Right atrium auricular region (tissue), 2 donors: ENCODE data around the gene NOD2. TPM values are rescaled to one million over a fixed set of nuclear protein-coding genes. Genes with fewer than 3 reads are reported as not detected.

Experiments used
- DNase-seq: peaks from one replicate; pipeline ENCODE4 v3.0.0-alpha.2; 2019; ENCODE audit warnings: low spot score
- H3K27ac ChIP-seq, 2 donors: fragments of 200-600 bp; sonication (generic); 1 replicate in 1 of 2; 2 replicates in 1 of 2; pipeline ENCODE4 v1.5.1; 2016 to 2019
- H3K27me3 ChIP-seq, 2 donors: fragments of 200-600 bp; sonication (generic); one replicate each; pipeline versions ENCODE4 v1.5.1 to v1.6.0; 2017 to 2019
- H3K36me3 ChIP-seq: fragments of 200-600 bp; sonication (generic); one replicate; pipeline ENCODE4 v1.5.1; 2016
- H3K4me1 ChIP-seq, 2 donors: fragments of 200-600 bp; sonication (generic); one replicate each; pipeline versions ENCODE4 v1.5.1 to v1.6.0; 2017 to 2019
- H3K4me3 ChIP-seq, 2 donors: fragments of 200-600 bp; sonication (generic); 1 replicate in 1 of 2; 2 replicates in 1 of 2; pipeline ENCODE4 v1.5.1; 2017 to 2019; ENCODE audit warnings: mild to moderate bottlenecking in 1 of 2, moderate library complexity in 1 of 2
- H3K9me3 ChIP-seq, 2 donors: fragments of 200-600 bp; sonication (generic); one replicate each; pipeline ENCODE4 v1.5.1; 2019
- total RNA-seq, 2 donors: library from RNA; depleted of rRNA; stranded (reverse); fragments of >200 nt; gene quantifications; one replicate each; pipeline ENCODE4 v1.1.0, GENCODE V29; 2016
- TF ChIP-seq, protein P1 (sequence below), 2 donors: fragments of 200-600 bp; sonication (generic); IDR thresholded peaks; one replicate each; pipeline ENCODE4 v1.5.1; 2019; ENCODE audit warnings: antibody characterized with exemption in 2 of 2

Gene NOD2
- total RNA-seq, 2 donors from 2014 or later, result 0.44 to 1.6 TPM

GRCh38 chr16:50651835-50652438, 41.5 kb upstream of the NOD2 start:
- Histone ChIP-seq H3K36me3 (no peaks in the 10 kb centered on the region), H3K27me3 (no peaks in the 10 kb centered on the region), H3K27ac (no peak overlapping the region), H3K4me1 (no peaks in the 10 kb centered on the region), H3K4me3 (no peak overlapping the region), H3K9me3 (no peaks in the 10 kb centered on the region)
- TF ChIP-seq, protein P1, sequence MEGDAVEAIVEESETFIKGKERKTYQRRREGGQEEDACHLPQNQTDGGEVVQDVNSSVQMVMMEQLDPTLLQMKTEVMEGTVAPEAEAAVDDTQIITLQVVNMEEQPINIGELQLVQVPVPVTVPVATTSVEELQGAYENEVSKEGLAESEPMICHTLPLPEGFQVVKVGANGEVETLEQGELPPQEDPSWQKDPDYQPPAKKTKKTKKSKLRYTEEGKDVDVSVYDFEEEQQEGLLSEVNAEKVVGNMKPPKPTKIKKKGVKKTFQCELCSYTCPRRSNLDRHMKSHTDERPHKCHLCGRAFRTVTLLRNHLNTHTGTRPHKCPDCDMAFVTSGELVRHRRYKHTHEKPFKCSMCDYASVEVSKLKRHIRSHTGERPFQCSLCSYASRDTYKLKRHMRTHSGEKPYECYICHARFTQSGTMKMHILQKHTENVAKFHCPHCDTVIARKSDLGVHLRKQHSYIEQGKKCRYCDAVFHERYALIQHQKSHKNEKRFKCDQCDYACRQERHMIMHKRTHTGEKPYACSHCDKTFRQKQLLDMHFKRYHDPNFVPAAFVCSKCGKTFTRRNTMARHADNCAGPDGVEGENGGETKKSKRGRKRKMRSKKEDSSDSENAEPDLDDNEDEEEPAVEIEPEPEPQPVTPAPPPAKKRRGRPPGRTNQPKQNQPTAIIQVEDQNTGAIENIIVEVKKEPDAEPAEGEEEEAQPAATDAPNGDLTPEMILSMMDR (IDR thresholded peaks at IDR 0.05), result no peak
- DNase-seq, result no peak

DNA sequence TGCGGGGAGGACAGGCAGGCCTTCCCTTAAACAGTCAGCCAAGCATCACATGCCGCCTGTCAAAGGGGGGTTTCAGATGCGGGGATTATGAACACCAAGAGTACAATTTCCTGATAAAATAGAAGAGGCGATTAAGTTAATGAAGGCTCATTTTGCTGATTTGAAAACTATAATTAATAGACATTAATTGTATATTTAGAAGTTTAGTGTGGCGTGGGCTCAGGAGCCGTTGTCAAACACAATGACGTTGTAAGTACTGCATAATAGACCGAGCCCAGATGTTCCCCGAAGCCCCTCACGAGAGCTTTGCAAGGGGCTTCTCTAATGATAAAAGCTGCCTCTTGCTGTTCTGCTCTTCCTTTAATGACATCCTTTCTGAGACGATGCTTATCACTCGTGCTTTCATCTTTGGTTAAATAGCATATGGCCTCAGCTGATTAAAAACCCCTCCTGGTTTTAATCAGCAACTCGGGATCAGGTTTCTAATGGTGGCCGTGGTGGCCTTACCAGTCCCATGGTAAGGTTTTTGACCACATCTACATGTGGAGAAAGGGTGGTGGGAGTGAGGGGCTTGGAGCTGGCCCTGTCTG, 40.5 kb upstream of the NOD2 start:
- Histone ChIP-seq H3K9me3 (no peaks in the 10 kb centered on the region), H3K4me1 (no peaks in the 10 kb centered on the region), H3K27ac (no peak overlapping the region), H3K36me3 (no peaks in the 10 kb centered on the region), H3K4me3 (no peak overlapping the region), H3K27me3 (no peaks in the 10 kb centered on the region)
- TF ChIP-seq, protein P1 (IDR thresholded peaks at IDR 0.05), result no peak
- no peak for DNase-seq

DNA sequence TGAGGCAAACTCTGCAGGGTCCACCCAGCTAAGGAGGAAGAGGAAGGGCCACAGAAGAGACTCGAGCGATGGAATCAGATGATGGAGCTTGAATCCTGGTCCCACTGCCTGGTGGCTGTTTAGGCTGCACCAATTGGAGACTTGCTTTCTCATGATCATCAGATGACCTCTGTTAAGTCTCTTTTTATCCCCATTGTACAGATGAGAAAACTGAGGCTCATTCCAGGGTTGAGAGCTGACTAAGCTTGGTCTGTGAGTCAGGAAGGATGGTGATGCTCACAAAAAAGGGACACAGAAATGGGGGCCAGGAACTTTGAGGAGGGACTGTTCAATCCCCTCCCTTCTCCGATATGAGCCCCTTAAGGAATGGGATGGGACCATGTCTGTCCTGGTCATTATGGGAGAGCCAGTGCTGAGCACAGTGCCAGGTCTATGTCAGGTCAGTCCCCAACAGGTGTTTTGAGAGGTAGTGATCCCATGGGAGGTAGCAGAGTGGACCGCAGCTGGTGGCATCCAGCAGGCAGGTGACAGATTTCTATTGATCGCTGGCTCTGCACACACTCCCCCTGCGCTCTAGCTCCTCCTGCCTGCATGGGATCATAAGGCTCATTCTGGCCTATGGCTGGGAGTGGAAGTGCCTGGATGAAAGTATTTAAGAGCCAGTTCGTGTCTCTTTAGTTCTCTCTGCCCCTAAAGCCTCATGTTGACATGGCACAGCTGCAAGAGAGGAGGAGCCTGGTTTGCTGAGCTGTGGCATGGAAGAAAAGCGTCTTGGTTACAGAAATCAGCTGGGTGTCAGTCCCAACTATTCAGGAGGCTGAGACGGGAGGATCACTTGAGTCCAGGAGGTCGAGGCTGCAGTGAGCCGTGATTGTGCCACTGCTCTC, 39.5 kb upstream of the NOD2 start:
- no peaks in the 10 kb centered on the region for H3K9me3 ChIP-seq
- no peak overlapping the region for H3K4me3 ChIP-seq
- no peaks in the 10 kb centered on the region for H3K36me3 ChIP-seq
- H3K4me1 ChIP-seq, result no peaks in the 10 kb centered on the region
- no peak overlapping the region for H3K27ac ChIP-seq
- TF ChIP-seq, protein P1 (IDR thresholded peaks at IDR 0.05), result no peak
- H3K27me3 ChIP-seq, result no peaks in the 10 kb centered on the region
- no peak for DNase-seq

- Histone ChIP-seq H3K4me3 (no peak overlapping the region), H3K4me1 (no peaks in the 10 kb centered on the region), H3K36me3 (no peaks in the 10 kb centered on the region), H3K27ac (no peak overlapping the region), H3K27me3 (no peaks in the 10 kb centered on the region), H3K9me3 (no peaks in the 10 kb centered on the region)
- TF ChIP-seq, protein P1 (IDR thresholded peaks at IDR 0.05), result no peak
- DNase-seq, result no peak
Observed at GRCh38 chr16:50655558-50656055, 37.8 kb upstream of the NOD2 start.

DNA sequence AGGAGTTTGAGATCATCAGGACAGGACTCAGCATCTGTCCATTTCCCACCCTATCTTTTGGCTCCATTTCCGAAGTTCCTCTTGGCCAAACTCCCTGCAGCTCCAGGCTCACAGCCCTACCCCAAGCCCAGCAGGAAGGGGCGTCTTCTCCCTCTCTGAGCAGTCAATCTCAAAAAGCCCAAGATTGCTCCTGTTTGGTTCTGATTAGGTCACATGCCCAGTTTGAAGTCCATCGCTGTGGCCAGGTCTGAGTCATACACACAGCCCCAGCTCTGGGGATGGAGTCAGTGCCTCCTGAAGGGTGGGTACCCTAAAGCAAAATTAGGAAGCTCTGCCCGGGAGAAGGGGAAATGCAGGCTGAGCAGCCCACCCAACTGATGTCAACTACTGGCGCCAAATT, 36.2 kb upstream of the NOD2 start:
- DNase-seq, result no peak
- no peak overlapping the region for H3K4me3 ChIP-seq
- no peaks in the 10 kb centered on the region for H3K9me3 ChIP-seq
- no peak overlapping the region for H3K27ac ChIP-seq
- no peaks in the 10 kb centered on the region for H3K36me3 ChIP-seq
- no peaks in the 10 kb centered on the region for H3K27me3 ChIP-seq
- TF ChIP-seq, protein P1 (IDR thresholded peaks at IDR 0.05), result no peak
- H3K4me1 ChIP-seq, result no peaks in the 10 kb centered on the region
